ENCODE data around the gene MACROH2A2.
"Not testable (repeated sequence)": the region's sequence is repeated elsewhere in the genome, so short reads cannot be mapped to it uniquely, and the experiment has no call there.

MACROH2A2 gene

DNA sequence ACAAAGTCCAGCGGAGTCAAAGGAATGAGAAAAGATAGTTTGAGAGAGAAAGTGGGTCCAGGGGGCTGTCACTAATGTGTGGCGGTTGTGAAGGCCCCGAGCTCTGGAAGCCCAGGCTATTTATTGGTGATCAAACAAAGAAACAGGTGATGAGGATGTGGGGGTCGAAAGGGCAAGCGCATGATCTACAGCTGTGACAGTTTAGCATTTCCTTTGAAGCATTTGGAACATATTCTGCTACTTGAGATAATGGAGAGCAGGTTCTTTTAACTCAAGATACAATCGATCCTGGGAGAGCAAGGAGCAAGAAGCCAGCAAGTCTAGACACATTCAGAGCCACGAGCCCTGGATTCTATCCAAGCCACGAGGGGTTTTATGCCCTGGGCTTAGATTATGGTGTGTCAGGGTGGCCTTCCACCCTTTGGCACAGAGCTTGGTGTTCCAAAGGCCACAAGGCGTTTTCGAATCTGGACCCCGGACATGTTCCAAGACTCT, 48.5 kb downstream of the MACROH2A2 start:
- not testable (repeated sequence) for H3K4me3 ChIP-seq (ENCODE audit: low read depth, low read length); H3K4me1 ChIP-seq (ENCODE audit: control insufficient read depth, insufficient read depth, low read length); H3K9ac ChIP-seq (ENCODE audit: low read depth, low read length); H3K27me3 ChIP-seq (ENCODE audit: control insufficient read depth, insufficient read depth, low read length); H3K27ac ChIP-seq (ENCODE audit: low read depth, low read length); H3K9me3 ChIP-seq (ENCODE audit: control insufficient read depth, insufficient read depth, low read length)
- peaks cover 16% of the 10 kb centered on the region for H3K36me3 ChIP-seq (ENCODE audit: control insufficient read depth, insufficient read depth, low read length)

DNA sequence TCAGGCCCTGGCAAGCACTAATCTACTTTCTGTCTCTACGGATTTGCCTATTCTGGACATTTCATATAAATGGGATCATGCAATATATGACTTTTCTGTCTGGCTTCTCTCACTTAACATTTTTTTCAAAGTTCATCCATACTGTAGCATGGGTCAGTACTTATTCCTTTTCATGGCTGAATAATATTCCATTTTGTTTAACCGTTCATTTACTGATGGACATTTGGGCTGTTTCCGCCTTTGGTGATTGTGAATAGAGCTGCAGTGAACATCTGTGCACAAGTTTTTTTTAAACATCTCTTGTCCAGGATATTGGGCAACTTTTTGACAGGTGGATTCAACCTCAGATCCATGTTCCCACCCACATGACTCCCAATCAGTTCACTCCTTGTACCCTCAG, 49.0 kb downstream of the MACROH2A2 start:
- no peak overlapping the region for H3K4me3 ChIP-seq (ENCODE audit: low read depth, low read length)
- peaks cover 16% of the 10 kb centered on the region for H3K36me3 ChIP-seq (ENCODE audit: control insufficient read depth, insufficient read depth, low read length)
- no peak overlapping the region for H3K27ac ChIP-seq (ENCODE audit: low read depth, low read length)
- H3K9me3 ChIP-seq (ENCODE audit: control insufficient read depth, insufficient read depth, low read length): no peaks in the 10 kb centered on the region
- H3K9ac ChIP-seq (ENCODE audit: low read depth, low read length): no peak overlapping the region
- no peaks in the 10 kb centered on the region for H3K27me3 ChIP-seq (ENCODE audit: control insufficient read depth, insufficient read depth, low read length)
- H3K4me1 ChIP-seq (ENCODE audit: control insufficient read depth, insufficient read depth, low read length): no peaks in the 10 kb centered on the region

DNA sequence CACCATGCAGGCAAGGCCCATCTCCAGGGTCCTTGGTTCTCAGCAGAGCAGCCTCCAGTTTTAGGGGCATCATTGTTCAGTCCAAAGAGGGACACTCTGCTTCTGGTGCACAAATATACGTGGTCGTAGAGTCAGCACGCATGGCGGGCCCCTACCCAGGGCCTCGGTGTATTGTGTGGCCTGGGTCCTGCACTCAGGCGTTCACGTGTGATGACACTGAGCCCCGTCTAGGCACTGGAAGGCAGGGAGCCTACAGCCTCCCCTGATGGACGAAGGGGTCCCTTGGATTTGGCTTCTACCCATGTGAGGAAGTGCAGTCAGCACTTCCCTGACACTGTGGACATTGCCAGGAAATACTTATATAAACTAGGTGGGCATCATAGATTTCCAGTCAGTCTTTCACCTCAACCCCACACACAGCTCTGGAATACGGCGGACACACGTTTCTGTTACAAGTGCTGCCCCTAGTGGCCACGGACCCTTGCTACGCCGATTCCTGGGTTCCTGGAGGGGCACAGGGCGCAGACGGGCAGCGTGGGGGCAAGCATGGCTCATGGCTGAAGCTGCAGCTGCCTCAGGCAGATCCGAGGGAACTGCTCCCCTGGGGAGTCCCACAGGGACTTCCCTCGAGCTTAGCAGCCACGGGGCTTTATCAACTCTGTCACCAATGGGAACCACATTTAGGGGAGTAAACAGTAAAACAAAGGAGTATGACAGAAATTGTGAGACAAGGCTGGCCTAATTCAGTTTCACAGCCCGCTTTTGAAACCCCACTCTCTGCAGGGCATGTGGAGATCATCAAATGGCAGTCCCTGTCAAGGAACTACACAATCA, 54.5 kb downstream of the MACROH2A2 start:
- H3K4me3 ChIP-seq (ENCODE audit: low read depth, low read length): no peak overlapping the region
- H3K36me3 ChIP-seq (ENCODE audit: control insufficient read depth, insufficient read depth, low read length): peaks cover 9% of the 10 kb centered on the region; the same call in 1 of the 2 replicates
- no peaks in the 10 kb centered on the region for H3K9me3 ChIP-seq (ENCODE audit: control insufficient read depth, insufficient read depth, low read length)
- no peaks in the 10 kb centered on the region for H3K27me3 ChIP-seq (ENCODE audit: control insufficient read depth, insufficient read depth, low read length)
- no peak overlapping the region for H3K27ac ChIP-seq (ENCODE audit: low read depth, low read length)
- no peak overlapping the region for H3K9ac ChIP-seq (ENCODE audit: low read depth, low read length)
- no peaks in the 10 kb centered on the region for H3K4me1 ChIP-seq (ENCODE audit: control insufficient read depth, insufficient read depth, low read length)

DNA sequence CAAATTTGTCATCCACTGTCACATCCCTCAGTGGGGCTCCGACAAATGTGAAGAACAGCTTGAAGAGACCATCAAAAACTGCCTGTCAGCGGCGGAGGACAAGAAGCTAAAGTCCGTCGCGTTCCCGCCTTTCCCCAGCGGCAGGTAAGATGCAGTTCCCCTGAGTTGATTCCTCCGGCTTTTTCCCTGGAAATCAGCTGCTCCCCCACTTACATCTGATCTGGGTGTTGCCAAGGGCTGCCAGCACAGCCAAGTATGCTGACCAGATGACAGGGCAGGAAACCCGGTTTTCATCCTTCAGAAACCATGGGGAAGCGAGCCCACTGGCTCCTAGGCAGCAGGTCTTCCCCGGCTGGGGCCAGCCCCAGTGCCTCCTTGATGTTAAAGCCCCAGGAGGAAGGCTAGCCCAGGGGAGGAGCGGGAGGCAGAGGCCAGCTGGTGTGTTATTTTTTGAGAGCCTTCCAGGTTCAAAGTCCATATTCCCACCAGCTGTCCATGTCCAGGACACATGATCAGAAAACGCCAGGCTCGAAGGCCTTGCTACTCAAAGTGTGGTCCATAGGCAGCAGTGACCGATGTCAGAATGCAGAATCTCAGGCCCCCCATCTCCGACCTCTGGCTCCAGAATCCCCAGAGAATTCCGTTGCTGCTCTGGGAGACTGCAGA, 56.6 kb downstream of the MACROH2A2 start:
- no peak overlapping the region for H3K4me3 ChIP-seq (ENCODE audit: low read depth, low read length)
- peaks cover 17% of the 10 kb centered on the region; the same call in 1 of the 2 replicates for H3K36me3 ChIP-seq (ENCODE audit: control insufficient read depth, insufficient read depth, low read length)
- H3K9ac ChIP-seq (ENCODE audit: low read depth, low read length): no peak overlapping the region
- H3K27me3 ChIP-seq (ENCODE audit: control insufficient read depth, insufficient read depth, low read length): no peaks in the 10 kb centered on the region
- no peaks in the 10 kb centered on the region for H3K4me1 ChIP-seq (ENCODE audit: control insufficient read depth, insufficient read depth, low read length)
- no peaks in the 10 kb centered on the region for H3K9me3 ChIP-seq (ENCODE audit: control insufficient read depth, insufficient read depth, low read length)
- no peak overlapping the region for H3K27ac ChIP-seq (ENCODE audit: low read depth, low read length)

DNA sequence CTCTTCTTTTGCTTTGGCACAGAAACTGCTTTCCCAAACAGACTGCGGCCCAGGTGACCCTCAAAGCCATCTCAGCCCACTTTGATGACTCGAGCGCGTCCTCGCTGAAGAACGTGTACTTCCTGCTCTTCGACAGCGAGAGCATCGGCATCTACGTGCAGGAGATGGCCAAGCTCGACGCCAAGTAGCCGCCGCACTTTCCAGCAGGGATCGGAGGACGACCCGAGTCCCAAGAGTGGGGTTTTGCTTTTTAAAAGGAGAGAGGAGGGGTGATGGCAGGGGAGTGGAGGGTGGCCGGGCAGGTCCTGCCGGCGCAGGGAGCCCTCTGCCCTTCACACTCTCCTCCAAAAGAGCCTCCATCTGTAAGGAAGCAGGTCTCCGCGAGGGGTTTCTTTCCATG, 58.9 kb downstream of the MACROH2A2 start:
- Histone ChIP-seq H3K27ac (ENCODE audit: low read depth, low read length) (no peak overlapping the region), H3K9me3 (ENCODE audit: control insufficient read depth, insufficient read depth, low read length) (no peaks in the 10 kb centered on the region), H3K4me3 (ENCODE audit: low read depth, low read length) (no peak overlapping the region), H3K4me1 (ENCODE audit: control insufficient read depth, insufficient read depth, low read length) (peaks cover 3% of the 10 kb centered on the region; the same call in 1 of the 2 replicates), H3K36me3 (ENCODE audit: control insufficient read depth, insufficient read depth, low read length) (peaks cover 20% of the 10 kb centered on the region; the same call in 1 of the 2 replicates), H3K27me3 (ENCODE audit: control insufficient read depth, insufficient read depth, low read length) (no peaks in the 10 kb centered on the region), H3K9ac (ENCODE audit: low read depth, low read length) (no peak overlapping the region)

DNA sequence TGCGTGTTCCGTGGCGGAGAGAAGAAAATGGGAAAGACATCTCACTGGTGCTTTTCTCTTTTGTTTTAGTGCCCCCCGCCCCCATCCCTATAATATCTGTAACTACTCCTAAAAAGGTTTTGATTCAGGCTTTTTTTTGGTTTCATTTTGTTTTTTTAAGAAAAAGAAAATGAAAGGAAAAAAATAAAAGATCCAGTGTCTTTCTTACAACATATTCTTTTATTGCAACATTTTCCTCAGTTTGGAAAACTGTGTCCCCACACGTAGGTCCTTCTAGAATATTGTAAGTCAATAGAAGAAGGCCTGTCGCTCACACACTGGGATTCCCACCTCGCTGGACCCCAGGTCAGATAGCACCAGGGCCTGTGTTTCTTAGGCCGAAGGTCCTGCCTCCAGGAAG, 59.4 kb downstream of the MACROH2A2 start:
- H3K4me1 ChIP-seq (ENCODE audit: control insufficient read depth, insufficient read depth, low read length): peaks cover 3% of the 10 kb centered on the region; the same call in 1 of the 2 replicates
- H3K4me3 ChIP-seq (ENCODE audit: low read depth, low read length): no peak overlapping the region
- no peak overlapping the region for H3K9ac ChIP-seq (ENCODE audit: low read depth, low read length)
- peaks cover 20% of the 10 kb centered on the region; the same call in 1 of the 2 replicates for H3K36me3 ChIP-seq (ENCODE audit: control insufficient read depth, insufficient read depth, low read length)
- H3K27me3 ChIP-seq (ENCODE audit: control insufficient read depth, insufficient read depth, low read length): no peaks in the 10 kb centered on the region
- H3K9me3 ChIP-seq (ENCODE audit: control insufficient read depth, insufficient read depth, low read length): no peaks in the 10 kb centered on the region
- H3K27ac ChIP-seq (ENCODE audit: low read depth, low read length): no peak overlapping the region

DNA sequence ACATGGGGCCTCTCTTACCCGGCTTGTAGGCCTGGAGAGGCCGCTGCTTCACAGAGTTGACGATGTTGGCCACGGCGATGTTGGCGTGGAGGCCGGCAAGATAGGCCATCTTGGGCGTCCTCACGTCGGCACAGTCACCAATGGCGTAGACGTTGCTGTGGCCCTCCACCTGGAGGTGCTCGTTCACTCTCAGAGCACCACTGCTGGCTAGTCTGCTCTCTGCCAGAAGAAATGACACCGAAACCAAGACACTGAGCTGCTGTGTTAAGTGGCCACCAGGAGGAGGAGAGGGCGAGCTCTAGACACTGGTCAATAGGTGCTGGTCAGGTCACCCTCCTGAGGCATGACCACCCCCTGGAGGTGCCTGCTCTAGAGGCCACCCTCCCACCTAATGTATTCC, 62.3 kb downstream of the MACROH2A2 start:
- no peaks in the 10 kb centered on the region for H3K9me3 ChIP-seq (ENCODE audit: control insufficient read depth, insufficient read depth, low read length)
- no peak overlapping the region for H3K27ac ChIP-seq (ENCODE audit: low read depth, low read length)
- peaks cover 3% of the 10 kb centered on the region; the same call in 1 of the 2 replicates for H3K4me1 ChIP-seq (ENCODE audit: control insufficient read depth, insufficient read depth, low read length)
- H3K27me3 ChIP-seq (ENCODE audit: control insufficient read depth, insufficient read depth, low read length): no peaks in the 10 kb centered on the region
- no peak overlapping the region for H3K9ac ChIP-seq (ENCODE audit: low read depth, low read length)
- H3K4me3 ChIP-seq (ENCODE audit: low read depth, low read length): no peak overlapping the region
- peaks cover 15% of the 10 kb centered on the region; the same call in 1 of the 2 replicates for H3K36me3 ChIP-seq (ENCODE audit: control insufficient read depth, insufficient read depth, low read length)

DNA sequence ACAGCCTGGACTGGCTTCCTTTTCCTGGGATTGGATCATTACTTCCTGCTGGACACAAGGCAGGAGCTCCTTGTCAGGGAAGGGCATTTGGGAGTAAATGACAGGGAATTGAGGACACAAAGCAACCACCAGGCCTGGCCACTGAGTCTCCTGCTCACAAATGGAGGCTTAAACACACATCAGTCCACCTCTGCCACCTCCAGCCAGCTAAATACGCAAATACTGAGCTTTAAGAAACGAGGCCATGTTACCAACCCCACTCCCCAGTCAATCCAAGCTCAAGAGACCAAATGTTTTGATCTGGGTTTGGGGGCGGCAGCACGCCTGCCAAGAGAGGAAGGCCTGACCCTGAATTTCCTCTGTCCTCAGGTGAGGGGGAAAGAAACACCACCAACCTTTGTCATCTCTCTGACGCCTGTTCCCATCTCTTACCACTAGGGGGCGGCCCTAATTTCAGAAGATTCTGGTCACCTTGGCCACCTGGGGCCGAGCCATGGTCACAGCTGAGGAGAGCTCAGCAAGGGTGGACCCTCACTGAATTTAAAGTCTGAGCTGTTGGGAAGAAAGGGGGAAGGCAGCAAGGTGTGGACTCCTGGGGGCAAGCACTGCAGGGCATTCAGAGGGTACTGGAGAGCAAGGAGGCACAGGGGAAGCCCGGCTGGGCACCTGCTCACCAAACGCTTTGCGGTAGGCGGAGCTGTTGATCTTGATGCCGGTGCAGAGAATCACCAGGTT, 63.5 kb downstream of the MACROH2A2 start:
- no peak overlapping the region for H3K9ac ChIP-seq (ENCODE audit: low read depth, low read length)
- no peak overlapping the region for H3K4me3 ChIP-seq (ENCODE audit: low read depth, low read length)
- peaks cover 13% of the 10 kb centered on the region; the same call in 1 of the 2 replicates for H3K36me3 ChIP-seq (ENCODE audit: control insufficient read depth, insufficient read depth, low read length)

DNA sequence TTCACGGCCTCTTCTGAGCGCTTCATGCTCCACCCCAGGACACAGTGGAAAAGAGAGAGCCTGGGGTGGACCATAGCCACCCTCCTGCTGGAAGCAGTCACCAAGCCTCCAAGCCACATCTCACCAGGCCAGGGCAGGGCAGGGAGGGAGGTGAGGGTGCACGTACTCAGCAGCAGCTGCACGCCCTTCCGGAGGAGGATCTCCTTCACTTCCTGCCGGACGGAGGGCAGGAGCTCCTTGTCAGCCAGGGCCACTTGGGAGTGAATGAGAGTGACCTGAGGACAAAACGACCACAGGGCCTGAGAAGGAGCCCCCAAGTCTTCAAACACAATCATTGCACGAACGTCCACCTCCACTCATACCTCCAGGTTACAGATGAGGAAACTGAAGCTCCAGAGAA, 65.0 kb downstream of the MACROH2A2 start:
- Histone ChIP-seq H3K9ac (ENCODE audit: low read depth, low read length) (no peak overlapping the region), H3K9me3 (ENCODE audit: control insufficient read depth, insufficient read depth, low read length) (no peaks in the 10 kb centered on the region), H3K27ac (ENCODE audit: low read depth, low read length) (no peak overlapping the region), H3K36me3 (ENCODE audit: control insufficient read depth, insufficient read depth, low read length) (peaks cover 7% of the 10 kb centered on the region; the same call in 1 of the 2 replicates), H3K4me1 (ENCODE audit: control insufficient read depth, insufficient read depth, low read length) (peaks cover 3% of the 10 kb centered on the region; the same call in 1 of the 2 replicates), H3K27me3 (ENCODE audit: control insufficient read depth, insufficient read depth, low read length) (no peaks in the 10 kb centered on the region), H3K4me3 (ENCODE audit: low read depth, low read length) (no peak overlapping the region)

More for the DNA sequence above, 63.5 kb downstream of the MACROH2A2 start:
- Histone ChIP-seq H3K27me3 (ENCODE audit: control insufficient read depth, insufficient read depth, low read length) (no peaks in the 10 kb centered on the region), H3K27ac (ENCODE audit: low read depth, low read length) (no peak overlapping the region), H3K4me1 (ENCODE audit: control insufficient read depth, insufficient read depth, low read length) (peaks cover 3% of the 10 kb centered on the region; the same call in 1 of the 2 replicates), H3K9me3 (ENCODE audit: control insufficient read depth, insufficient read depth, low read length) (no peaks in the 10 kb centered on the region)

DNA sequence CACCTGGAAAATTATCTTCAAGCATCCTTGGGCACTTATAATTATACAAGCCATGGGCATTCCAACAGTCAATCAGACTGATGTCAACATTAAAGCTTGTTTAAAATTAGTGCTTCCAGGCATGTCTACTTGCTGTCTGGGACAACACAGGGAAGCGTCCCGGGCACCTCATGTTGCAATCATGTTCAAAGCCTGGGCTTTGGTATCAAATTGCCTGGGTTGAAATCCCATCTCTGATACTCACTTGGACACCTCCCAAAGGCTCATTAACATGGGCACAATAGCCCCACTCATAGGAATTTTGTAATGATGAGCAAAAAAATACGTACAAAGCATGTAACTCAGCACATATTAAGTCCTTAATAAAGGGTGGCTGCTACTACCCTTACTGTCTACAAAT, 65.5 kb downstream of the MACROH2A2 start:
- no peaks in the 10 kb centered on the region for H3K9me3 ChIP-seq (ENCODE audit: control insufficient read depth, insufficient read depth, low read length)
- peaks cover 3% of the 10 kb centered on the region; the same call in 1 of the 2 replicates for H3K36me3 ChIP-seq (ENCODE audit: control insufficient read depth, insufficient read depth, low read length)
- peaks cover 3% of the 10 kb centered on the region; the same call in 1 of the 2 replicates for H3K4me1 ChIP-seq (ENCODE audit: control insufficient read depth, insufficient read depth, low read length)

More for the DNA sequence above, 65.5 kb downstream of the MACROH2A2 start:
- Histone ChIP-seq H3K27me3 (ENCODE audit: control insufficient read depth, insufficient read depth, low read length) (no peaks in the 10 kb centered on the region), H3K4me3 (ENCODE audit: low read depth, low read length) (no peak overlapping the region), H3K9ac (ENCODE audit: low read depth, low read length) (no peak overlapping the region), H3K27ac (ENCODE audit: low read depth, low read length) (no peak overlapping the region)
